T-helper 2 cell treated with Interferon-gamma antibody and Interleukin-4, amounts not matched to agents 100 ng/mL and 5 ng/mL, for 36 hours (primary cell): ENCODE data around the gene DNAJB13. TPM values are rescaled to one million over a fixed set of nuclear protein-coding genes. Genes with fewer than 3 reads are reported as not detected.

Experiments used
- intact Hi-C: fragments of 100-400 bp; cut with micrococcal nuclease; formaldehyde crosslinking; loops from one replicate; pipeline ENCODE4 v1.15.1; 2023
- total RNA-seq: library from RNA; stranded (reverse); gene quantifications from 2 replicates; pipeline ENCODE4 v1.2.3, GENCODE V29; 2022

DNAJB13 gene
- total RNA-seq, 1 donor from 2014 or later, result 0.57 TPM

DNA sequence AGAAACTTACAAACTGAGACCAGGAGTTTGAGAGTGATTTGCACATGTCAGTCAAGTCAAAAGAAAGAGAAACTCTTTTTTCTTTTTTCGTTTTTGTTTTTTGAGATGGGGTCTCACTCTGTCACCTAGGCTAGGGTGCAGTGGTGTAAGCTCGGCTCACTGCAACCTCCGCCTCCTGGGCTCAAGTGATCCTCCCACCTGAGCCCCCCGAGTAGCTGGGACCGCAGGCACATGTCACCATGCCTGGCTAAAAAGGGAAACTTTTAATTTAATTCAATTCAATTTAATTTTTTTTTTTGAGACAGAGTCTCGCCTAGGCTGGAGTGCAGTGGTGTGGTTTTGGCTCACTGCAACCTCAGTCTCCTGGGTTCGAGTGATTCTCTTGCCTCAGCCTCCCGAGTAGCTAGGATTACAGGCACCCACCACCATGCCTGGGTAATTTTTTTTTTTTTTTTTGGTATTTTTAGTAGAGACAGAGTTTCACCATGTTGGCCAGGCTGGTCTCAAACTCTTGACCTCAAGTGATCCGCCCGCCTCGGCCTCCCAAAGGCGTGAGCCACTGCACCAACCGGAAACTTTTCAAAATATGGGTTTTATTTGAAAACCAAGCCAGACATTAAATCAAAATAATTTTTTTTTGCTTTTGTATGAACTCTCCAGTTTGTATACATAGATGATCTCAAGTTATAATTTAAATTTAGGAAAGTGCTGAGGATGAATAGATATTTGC, 48.2 kb downstream of the DNAJB13 start:
- intact Hi-C loops, result no loop called here

DNA sequence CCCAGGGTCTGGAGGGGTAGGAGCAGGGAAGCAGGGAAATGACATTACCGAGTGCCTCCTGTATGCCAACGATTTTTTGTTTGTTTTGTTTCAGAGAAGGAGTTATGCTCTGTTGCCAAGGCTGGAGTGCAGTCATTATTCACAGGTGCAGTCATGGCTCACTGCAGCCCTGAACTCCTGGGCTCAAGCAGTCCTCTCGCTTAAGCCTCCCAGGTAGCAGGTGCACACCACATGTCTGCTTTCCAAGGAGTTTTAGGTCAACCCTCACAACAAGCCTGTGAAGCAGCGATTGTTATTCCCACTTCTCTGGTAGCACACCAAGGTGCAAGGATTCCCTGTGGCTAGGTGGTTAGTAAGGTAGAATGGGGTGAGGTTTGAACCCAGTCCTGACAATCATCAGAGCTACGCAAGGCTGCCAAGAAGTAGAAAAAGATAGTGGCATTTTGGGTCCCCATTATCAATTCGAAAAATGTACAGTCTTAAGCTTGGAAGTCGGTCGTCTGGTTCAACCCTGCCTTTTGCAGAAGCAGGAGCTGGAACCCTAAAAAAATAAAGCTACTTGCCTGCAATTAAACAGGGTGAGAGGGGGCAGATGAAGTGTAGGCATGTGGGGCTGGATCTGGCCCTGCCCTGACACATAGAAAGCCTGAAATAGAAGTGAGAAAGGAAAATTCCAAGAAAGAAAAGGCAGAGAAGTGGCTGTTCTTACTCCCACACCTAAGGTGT, 48.9 kb downstream of the DNAJB13 start:
- intact Hi-C loops, result no loop called here

DNA sequence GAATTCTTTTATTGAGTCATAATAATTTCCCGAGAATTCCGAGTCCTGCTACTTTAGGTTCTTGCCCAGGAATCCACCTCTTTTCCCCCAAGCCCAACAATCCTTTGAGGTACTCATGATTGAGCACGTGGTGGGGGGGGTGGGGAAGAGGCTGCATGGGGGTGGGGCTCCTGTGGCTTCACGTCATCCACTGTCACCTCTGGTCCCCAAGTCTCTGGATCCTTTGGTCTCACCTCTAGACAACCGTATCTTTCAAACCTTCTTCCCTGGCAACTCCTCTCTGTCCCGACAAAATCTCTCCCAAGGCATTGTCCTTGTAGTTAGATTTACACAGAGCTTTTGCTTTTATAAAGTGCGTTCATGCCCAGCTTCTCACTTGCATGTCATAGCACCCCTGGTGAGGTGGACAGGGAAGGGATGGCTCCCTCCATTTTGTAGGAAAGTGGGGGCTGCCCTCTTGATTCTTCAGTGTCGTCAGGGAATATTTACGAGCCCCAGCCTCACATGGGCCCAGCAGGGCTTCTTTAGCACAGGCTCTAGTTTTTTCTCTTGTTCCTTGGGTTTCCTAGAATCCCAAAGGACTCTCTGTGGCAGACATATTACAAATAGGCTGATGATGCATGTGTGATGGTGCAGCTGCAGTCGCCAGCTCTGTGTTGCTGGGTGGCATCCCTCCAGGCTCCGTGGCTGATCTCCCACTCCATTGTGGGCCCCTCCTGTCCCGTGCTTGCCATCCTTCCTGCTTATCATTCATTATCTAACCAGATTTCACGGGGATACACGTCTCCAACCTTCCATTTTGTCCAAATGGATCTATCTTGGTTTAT, 49.7 kb downstream of the DNAJB13 start:
- intact Hi-C loops, result no loop called here

DNA sequence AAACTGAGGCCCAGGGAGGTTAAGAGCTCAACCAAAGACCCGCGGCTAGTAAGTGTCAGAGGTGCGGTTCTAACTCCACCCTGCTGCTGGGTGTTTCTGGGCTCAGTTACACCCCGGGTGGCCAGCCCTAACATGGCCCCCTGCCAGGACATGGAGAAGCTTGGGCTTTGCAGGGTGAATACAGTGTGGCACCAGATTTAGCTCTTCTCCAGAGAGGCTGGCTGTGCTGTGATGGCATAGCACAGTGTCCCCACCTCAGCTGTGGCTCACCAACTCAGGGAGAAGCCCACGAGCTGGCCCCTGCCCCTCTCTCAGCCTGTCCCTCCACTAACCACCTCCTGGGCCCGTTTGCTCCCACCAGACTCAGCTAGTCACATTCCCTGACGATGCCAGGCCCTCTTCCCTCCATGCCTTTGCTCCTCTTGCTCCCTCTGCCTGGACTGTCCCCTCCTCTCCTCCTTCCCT, 51.0 kb downstream of the DNAJB13 start:
- intact Hi-C loops, result no loop called here

DNA sequence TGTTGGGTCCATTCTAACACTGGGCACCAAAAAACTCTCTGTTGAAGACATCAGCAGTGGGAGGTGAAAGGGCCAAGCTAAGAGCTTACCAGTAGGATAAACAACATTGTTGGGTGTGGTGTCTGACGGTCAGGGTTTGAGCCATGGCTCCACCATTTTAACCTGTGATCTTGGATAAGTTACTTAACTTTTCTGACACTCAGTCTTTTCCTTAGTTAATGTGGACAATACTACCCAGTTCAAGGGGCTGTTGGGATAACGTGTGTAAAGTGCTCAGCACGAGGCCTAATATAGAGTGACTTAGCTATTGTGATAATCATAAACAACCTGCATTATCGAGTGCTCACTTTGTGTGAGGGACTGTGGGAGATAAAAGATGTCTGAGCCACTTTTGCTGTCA, 52.0 kb downstream of the DNAJB13 start:
- intact Hi-C loops, result no loop called here

DNA sequence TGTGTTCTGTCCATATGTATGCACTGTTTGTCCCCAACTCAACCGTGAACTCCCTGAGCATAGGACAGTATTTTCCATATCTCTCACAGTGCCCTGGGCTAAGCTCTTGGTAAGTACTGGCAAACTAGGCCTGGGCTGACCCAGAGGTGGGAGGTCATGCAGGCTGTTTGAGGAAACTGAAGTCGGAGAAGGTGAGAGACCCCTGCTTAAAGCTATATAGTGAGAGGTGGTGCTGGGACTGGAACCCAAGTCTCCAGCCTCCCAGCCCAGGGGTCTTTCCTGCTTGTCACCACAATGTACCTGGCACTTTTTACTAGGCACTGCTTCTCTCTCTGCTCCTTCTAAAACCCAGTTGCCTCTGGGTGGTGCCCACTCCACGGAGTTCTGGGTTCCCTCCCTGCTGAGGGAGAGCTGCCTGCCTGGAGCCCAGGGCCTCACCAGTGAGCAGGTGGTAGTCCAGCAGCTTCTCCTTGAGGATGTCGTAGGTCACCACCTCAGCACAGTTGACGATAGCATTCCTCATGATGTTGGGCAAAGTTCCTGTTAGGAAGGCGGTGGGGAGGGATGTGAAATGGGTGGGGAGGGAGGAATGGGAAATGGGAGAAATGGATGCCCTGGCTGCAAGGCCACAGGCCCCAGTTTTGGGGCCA, 53.3 kb downstream of the DNAJB13 start:
- intact Hi-C loops, result no loop called here

DNA sequence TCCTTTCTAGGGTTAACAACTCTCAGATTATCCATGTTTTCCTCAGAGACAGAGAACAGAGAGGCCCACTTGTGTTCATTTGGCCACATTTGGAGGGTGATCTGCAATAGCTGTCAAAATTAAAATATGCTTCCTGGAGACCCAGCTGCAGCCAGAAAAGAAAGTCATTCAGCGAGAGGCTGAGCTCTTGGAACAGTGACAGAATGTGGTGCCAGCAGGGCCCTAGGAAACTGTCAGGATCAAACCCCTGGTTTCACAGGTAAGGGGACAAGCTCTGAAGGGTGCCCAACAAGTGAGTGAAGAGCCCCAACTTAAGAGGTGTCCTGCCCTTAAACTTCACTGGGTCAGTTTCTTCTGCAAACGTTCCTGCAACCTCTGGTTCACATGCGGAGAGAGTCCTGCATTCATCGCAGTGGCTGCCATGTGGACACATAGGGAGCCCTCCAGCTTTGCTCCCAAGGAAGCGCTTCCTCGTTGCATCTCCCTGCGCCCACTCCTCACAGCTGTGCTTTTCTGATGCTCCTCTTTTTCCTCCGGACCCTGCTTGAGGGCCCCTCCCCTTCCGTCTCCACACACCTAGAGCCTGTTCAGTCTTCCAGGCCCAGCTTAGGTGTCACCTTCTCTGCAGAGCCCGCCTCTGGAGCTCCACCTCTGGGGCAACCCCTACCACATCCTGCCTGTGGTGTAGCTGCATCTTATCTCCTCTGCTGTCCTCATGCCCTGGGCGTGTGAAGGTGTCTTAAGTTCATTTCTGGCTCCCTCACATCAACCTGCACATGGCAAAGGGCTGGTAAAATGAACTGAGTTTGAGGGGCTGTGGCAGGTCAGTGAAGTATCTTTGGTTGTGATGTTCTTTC, 54.2 kb downstream of the DNAJB13 start:
- intact Hi-C loops, result loop anchor here (1.0 to 5.0 kb wide), 2 partner anchors 10 to 33 kb away; no protein-coding TSS in a partner anchor

DNA sequence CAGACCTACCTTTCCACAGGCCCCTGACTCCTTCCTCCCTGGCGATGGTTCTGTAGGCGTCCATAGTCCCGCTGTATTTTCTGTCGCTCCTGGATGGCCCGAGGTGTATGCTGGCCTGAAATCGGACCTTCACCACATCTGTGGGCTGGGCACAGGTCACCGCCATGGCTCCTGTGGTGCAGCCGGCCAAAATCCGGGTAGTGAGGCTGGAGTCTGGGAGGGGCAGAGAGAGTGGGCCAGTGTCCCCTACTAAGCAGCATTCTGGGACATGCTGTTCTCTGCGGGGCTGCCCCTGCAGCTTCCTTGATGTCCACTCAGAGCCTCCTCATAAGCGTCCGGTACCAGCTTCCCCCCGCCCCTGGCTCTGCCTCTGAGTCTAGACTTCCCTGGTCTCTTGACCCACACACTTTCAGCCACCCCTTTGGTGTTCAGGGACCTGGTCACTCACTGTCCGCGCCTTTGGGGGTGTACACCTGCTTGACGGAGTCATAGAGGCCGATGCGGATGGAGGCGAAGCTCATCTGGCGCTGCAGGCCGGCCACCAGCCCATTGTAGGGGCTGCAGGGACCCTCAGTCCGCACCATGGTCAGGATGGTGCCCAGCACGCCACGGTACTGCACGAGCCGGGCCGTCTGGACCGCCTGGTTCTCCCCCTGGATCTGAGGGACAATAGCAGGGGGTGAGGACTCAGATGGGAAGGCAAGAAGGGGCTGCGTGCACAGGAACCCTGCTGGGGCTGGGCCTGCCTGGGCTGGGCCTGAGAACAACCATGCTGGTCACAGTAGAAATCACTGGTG, 55.1 kb downstream of the DNAJB13 start:
- intact Hi-C loops, result loop anchor here (1.0 to 5.0 kb wide), 2 partner anchors 11 to 34 kb away; no protein-coding TSS in a partner anchor

DNA sequence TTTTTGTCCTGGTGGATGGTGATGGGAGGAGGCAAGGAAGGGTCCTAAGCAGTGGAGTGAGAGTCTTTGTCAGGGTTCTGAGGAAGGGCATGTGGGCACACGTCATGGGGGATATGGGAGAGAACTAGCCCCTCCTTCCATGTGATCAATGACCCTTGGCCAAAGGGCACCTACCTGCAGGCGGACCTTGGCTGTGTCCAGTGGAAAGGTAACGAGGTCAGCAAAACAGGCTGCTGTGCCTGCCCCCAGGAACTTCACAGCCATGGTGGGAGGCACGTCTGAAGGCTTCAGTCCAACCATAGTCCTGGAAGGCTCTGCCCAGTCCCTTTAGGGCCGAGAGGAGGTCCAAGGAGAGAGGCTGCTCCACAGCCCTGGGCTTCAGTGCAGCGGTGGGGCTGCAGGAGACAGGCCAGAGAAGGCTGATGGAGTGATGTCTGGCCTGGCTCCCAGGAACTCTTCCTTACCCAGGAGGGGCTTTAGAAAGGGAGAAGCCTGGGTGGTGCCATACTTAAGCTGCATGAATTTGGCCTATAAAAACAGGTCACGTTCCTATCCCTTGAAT, 56.0 kb downstream of the DNAJB13 start:
- intact Hi-C loops, result loop anchor here (5.0 kb wide), 1 partner anchor 35 kb away; no protein-coding TSS in a partner anchor

DNA sequence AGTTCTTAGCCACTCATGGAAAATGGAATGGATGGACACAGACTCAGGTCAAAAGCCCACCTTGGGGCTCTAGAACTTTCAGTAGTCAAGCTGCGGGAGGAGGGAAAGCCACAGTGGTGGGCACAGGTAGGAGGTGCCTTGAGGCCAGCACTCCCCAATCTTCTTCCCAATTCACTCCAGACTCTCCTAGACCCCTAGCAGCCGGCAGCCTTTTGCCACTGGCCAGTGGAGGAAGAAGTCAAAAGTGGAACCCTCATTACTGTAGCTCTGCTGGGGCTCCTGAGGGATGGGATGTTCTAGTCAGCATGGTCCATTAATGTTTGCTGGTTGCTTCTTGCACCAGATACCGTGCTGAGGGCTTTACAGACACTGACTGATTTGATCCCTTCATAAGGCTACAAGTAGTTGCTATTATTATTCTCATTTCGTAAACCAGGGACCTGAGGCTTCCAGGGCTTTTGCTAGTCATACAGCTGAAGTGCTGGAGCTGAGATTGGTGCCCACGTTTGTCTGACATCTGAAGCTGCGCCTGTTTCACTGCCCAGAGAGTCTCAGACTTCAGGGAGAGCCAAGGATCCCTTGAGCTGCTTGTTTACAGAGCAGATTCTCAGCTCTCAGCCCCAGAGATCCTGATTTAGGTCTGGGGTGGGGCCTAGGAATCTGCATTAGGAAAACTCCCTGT, 57.0 kb downstream of the DNAJB13 start:
- intact Hi-C loops, result loop anchor here (5.0 kb wide), 1 partner anchor 36 kb away; no protein-coding TSS in a partner anchor

DNA sequence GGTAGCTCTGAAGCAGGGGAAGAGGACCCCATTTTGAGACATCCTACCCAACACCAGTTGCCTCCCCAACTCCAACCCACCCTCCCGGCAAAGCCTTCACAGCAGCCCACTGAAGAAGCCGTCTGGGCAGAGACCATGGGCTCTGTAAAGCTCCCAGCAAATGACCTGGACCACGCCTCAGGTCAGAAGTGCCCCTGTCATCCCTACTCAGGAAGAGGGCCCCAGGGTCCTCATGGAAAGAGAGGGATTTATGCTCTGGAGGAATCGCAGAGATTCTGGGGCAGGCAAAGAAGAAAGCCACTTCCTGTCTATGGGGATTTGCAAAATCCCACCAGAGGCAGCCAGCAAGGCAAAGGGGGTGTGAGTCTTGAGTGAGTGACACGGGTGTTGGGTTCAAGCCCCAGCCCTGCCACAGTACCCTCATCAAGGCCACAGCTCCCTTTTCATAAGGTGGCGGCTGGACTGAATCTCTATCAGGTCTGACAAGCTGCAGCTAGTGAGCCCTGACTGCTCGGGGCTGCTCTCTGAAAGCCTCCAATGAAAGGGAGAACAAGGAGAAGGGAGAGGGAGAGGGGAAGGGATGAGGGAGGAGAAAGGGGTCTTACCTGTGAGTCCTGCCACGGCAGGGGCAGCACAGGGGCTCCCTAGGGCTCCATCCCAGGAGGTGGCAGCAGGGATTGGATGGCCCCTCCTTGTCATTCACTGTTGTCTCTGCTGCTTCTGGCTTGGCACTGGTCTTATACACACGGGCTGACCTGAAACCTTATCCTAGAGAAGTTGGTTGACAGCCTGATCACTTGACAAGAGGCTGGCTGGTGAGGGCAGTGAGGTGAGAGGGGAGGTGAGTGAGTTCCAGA, 57.8 kb downstream of the DNAJB13 start, which contains the start of gene UCP3:
TSS of gene UCP3 (minus strand) at position 713 of the 857 bp plus-strand sequence. CDS start 2,043 bp downstream, outside the sequence.
- intact Hi-C loops, result loop anchor here (5.0 kb wide), 1 partner anchor 36 kb away; no protein-coding TSS in a partner anchor

DNA sequence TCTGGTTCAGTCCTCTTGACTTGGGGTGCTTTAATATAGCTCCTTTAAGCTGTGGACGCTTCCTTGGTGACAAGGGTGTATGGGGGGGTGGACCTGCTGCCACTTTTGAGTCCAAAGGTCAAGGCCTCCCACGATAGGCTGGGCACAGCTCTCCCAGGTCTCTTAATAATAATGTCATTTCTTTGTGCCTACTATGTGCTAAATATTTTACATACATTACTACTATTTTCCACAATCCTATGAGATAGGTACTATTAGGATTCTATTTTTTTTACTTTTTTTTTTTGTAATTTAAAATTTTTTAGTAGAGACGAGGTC, 58.4 kb downstream of the DNAJB13 start:
- intact Hi-C loops, result loop anchor here (5.0 kb wide), 1 partner anchor 37 kb away; no protein-coding TSS in a partner anchor

DNA sequence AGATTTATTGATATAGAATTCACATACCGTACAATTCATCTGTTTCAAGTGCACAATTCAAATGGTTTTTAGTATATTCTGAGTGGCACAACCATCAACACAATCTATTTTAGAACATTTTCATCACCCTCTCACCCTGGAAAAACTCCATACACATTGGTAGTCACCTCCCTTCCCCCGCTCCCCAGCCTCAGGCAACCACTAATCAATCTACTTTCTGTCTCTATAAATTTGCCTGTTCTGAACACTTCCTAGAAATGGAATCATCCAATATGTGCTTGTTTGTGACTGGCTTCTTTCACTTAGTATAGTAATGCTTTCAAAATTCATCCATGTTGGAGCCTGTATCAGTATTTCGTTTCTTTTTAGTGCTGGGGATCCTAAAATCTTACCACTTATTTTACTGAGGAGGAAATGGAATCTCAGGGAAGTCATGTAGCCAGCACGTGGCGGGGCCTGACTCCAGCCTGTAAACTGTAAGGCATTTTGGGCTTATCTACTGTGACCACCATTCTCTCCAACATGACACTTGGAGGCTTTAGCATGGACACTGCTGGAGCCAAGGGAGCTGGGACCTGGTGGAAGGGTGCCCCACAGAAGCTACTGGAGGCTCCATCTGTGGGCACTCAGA, 59.0 kb downstream of the DNAJB13 start:
- intact Hi-C loops, result loop anchor here (5.0 kb wide), 1 partner anchor 37 kb away; no protein-coding TSS in a partner anchor

DNA sequence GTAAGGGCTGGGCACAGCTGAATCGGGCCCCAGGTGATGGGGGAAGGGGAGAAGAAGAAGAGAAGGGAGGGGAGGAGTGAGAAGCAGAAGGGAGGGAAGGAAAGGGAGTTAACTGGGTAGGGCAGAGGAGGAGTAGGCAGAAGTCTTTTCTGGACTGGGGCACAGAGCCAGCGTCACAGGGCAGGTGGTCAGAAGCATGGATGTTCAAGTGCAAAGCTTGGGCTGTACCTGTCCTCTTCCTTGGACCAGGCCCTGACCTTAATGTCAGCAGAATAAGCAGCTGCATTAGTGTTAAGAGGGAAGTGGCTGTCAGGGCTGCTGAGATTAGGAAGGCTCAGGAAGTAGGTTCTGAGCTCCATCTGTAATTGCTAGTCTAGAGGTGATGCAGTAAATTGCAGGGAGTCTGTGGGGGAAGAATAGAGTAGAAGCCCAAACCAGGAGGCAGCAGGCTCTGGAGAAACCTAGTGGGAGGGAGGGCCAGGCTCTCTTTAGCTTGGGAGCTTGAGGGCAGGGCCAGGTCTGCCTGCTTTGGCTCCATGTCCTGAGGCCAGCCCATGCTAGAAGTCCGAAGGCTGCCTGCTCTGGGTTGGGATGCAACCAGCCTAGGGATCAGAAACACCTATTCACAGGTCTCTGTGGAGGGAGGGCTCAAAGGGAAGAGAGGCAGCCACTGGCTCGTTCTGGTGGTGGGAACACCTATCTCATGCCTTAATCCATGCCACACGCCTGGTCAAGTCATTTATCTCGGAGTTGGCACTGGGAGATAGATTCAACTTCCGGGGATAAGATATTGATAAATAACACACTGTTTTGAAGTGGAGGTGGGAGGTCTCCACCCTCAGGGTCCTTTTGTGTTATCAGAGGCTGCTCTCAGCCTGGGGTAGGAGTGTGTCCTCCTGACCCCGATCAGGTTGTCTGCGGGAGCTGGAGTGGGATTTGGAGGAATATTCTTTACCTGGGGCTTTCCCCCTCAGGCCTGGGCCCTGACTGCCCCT, 59.8 kb downstream of the DNAJB13 start:
- intact Hi-C loops, result loop anchor here (1.0 kb wide), 2 partner anchors 15 to 30 kb away; no protein-coding TSS in a partner anchor

DNA sequence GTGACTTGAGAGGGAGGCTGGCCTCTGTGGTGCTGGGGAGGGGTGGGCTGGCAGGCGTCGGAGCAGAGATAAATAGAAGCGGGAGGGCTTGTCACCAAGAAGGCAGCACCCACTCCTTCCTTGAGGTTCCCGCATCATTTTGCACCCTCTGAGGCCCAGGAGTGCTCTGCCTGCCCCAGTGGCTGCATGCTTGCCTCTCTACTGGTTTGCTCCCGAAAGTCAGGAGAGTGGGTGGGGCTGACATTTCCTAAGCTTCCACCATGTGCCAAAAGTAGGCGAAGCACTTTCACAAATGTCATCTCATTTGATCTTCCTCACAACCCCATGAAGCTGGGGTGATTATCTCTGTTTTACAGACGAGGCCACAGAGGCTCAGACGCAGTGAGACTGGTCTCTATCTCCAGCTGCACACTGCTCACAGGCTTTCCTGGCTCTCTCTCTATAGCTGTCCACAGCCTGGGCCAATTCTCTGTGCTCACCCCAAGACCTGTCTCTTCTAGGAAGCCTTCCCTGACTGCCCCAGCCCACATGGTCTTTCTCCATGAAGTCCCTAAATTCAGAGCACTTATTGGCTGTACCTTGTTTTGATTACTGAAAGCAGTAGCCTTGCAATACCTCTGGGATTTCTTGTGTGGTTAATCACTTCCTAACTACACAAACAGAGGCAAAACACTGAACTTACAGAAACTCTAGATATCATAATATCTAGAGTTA, 60.7 kb downstream of the DNAJB13 start:
- intact Hi-C loops, result loop anchor here (1.0 kb wide), 2 partner anchors 16 to 31 kb away; no protein-coding TSS in a partner anchor
